GM23338 (cell line): Measurements from ENCODE around the gene SNX10. TPM values are rescaled to one million over a fixed set of nuclear protein-coding genes. Genes with fewer than 3 reads are reported as not detected.

ENCODE experiments used
- ATAC-seq: fragments of 200-7000 bp; cut with Tn5 transposase; 3 replicates; pipeline ENCODE4 v1.9.1; 2020
- DNase-seq: peaks from one replicate; pipeline ENCODE4 v3.0.0-alpha.2; 2015; ENCODE audit warnings: low spot score
- H2AFZ ChIP-seq: fragments of 200-600 bp; sonication (generic); 2 replicates; pipeline ENCODE4 v1.8.0; 2016; ENCODE audit warnings: antibody characterized with exemption, mild to moderate bottlenecking, moderate library complexity
- H3F3A ChIP-seq: fragments of 200-600 bp; sonication (generic); replicated peaks from 2 replicates; pipeline ENCODE4 v1.8.0; 2017; ENCODE audit warnings: antibody characterized with exemption, mixed run types, low read depth
- H3K27ac ChIP-seq: fragments of 200-600 bp; sonication (generic); 2 replicates; pipeline ENCODE4 v1.6.1; 2016; ENCODE audit warnings: low read depth
- H3K27me3 ChIP-seq: fragments of 200-600 bp; sonication (generic); 2 replicates; pipeline ENCODE4 v1.8.0; 2016; ENCODE audit warnings: mild to moderate bottlenecking, mixed run types, moderate library complexity; ENCODE audit not compliant: insufficient read depth
- H3K36me3 ChIP-seq: fragments of 200-600 bp; sonication (generic); 2 replicates; pipeline ENCODE4 v1.8.0; 2016; ENCODE audit warnings: mild to moderate bottlenecking; ENCODE audit not compliant: insufficient read depth
- H3K4me1 ChIP-seq: fragments of 200-600 bp; sonication (generic); 2 replicates; pipeline ENCODE4 v1.8.0; 2016; ENCODE audit warnings: mild to moderate bottlenecking, moderate library complexity; ENCODE audit not compliant: insufficient read depth
- H3K4me2 ChIP-seq: fragments of 200-600 bp; sonication (generic); 2 replicates; pipeline ENCODE4 v1.7.1; 2017; ENCODE audit warnings: mixed run types
- H3K4me3 ChIP-seq: fragments of 200-600 bp; sonication (generic); 2 replicates; pipeline ENCODE4 v1.6.1; 2016; ENCODE audit warnings: mixed run types
- H3K79me2 ChIP-seq: fragments of 200-600 bp; sonication (generic); replicated peaks from 2 replicates; pipeline ENCODE4 v1.8.0; 2017; ENCODE audit warnings: mild to moderate bottlenecking; ENCODE audit not compliant: insufficient read depth
- H3K9me2 ChIP-seq: fragments of 200-600 bp; sonication (generic); 2 replicates; pipeline ENCODE4 v1.8.0; 2017; ENCODE audit not compliant: insufficient read depth
- H4K20me1 ChIP-seq: fragments of 200-600 bp; sonication (generic); replicated peaks from 2 replicates; pipeline ENCODE4 v1.8.0; 2017; ENCODE audit warnings: mild to moderate bottlenecking; ENCODE audit not compliant: insufficient read depth
- H3K27ac Mint-ChIP-seq: 2 replicates; pipeline ENCODE4 v1.8.0; 2020; ENCODE audit warnings: inconsistent platforms, mild to moderate bottlenecking, moderate library complexity, mixed read lengths
- H3K27me3 Mint-ChIP-seq: 3 replicates; pipeline ENCODE4 v1.8.0; 2022; ENCODE audit warnings: low read depth, mild to moderate bottlenecking, moderate library complexity, mixed read lengths, inconsistent platforms; ENCODE audit not compliant: insufficient read depth, poor library complexity
- H3K36me3 Mint-ChIP-seq: 3 replicates; pipeline ENCODE4 v1.8.0; 2021; ENCODE audit warnings: low read depth, mild to moderate bottlenecking, inconsistent platforms, moderate library complexity, mixed read lengths
- H3K4me1 Mint-ChIP-seq: 3 replicates; pipeline ENCODE4 v1.8.0; 2020; ENCODE audit warnings: mild to moderate bottlenecking, inconsistent platforms, mixed read lengths
- H3K4me3 Mint-ChIP-seq: 3 replicates; pipeline ENCODE4 v1.8.0; 2021; ENCODE audit warnings: moderate library complexity, mild to moderate bottlenecking, inconsistent platforms, mixed read lengths
- H3K9me3 Mint-ChIP-seq: 3 replicates; pipeline ENCODE4 v1.8.0; 2020; ENCODE audit warnings: moderate library complexity, mild to moderate bottlenecking, inconsistent platforms, mixed read lengths
- CREB1 ChIP-seq: fragments of 250-450 bp; sonication (Bioruptor Pico); IDR thresholded peaks from 2 replicates; pipeline ENCODE4 v1.5.0; 2020; ENCODE audit warnings: low read depth, mild to moderate bottlenecking, moderate library complexity
- CTCF ChIP-seq, 2 experiments: fragments of 200-600 bp in 1 of 2; sonication (generic) in 1 of 2; conservative IDR thresholded peaks; 2 replicates each; pipeline versions ENCODE4 v1.5.1 to v1.6.1; 2016 to 2017; ENCODE audit warnings: antibody characterized with exemption in 2 of 2, low read depth in 2 of 2, mild to moderate bottlenecking in 2 of 2, moderate library complexity in 1 of 2
- ETS1 ChIP-seq: IDR thresholded peaks from 2 replicates; pipeline ENCODE4 v1.6.1; 2016; ENCODE audit warnings: antibody characterized with exemption
- EZH2 ChIP-seq: fragments of 200-600 bp; sonication (generic); IDR thresholded peaks from one replicate; pipeline ENCODE4 v1.8.0; 2017; ENCODE audit warnings: antibody characterized with exemption, mild to moderate bottlenecking, low read depth; ENCODE audit not compliant: unreplicated experiment
- EZH2phosphoT487 ChIP-seq: fragments of 200-600 bp; sonication (generic); IDR thresholded peaks from one replicate; pipeline ENCODE4 v1.8.1; 2018; ENCODE audit warnings: antibody characterized with exemption; ENCODE audit not compliant: unreplicated experiment
- JUNB ChIP-seq: IDR thresholded peaks from one replicate; pipeline ENCODE4 v1.6.1; 2016; ENCODE audit warnings: antibody characterized with exemption; ENCODE audit not compliant: unreplicated experiment
- NANOG ChIP-seq: IDR thresholded peaks from 2 replicates; pipeline ENCODE4 v1.6.1; 2016; ENCODE audit warnings: antibody characterized with exemption, borderline replicate concordance
- POLR2AphosphoS5 ChIP-seq: IDR thresholded peaks from 2 replicates; pipeline ENCODE4 v1.6.1; 2016; ENCODE audit warnings: antibody characterized with exemption, low read depth
- REST ChIP-seq: IDR thresholded peaks from one replicate; pipeline ENCODE4 v1.6.1; 2018; ENCODE audit warnings: antibody characterized with exemption; ENCODE audit not compliant: unreplicated experiment
- STAT1 ChIP-seq: IDR thresholded peaks from one replicate; pipeline ENCODE4 v1.6.1; 2016; ENCODE audit warnings: antibody characterized with exemption; ENCODE audit not compliant: unreplicated experiment
- ZNF114 ChIP-seq: fragments of 250-450 bp; sonication (Bioruptor Pico); IDR thresholded peaks from 2 replicates; pipeline ENCODE4 v1.5.0; 2020; ENCODE audit warnings: mild to moderate bottlenecking, moderate library complexity
- ZNF331 ChIP-seq: fragments of 250-450 bp; sonication (Bioruptor Pico); IDR thresholded peaks from 2 replicates; pipeline ENCODE4 v1.5.0; 2020; ENCODE audit warnings: low read depth, mild to moderate bottlenecking, moderate library complexity
- polyA plus RNA-seq: library from polyadenylated mRNA; unstranded; fragments of >200 nt; fragmentation: Nextera tagmentation; extraction: Ambion mirVana; gene quantifications from 2 replicates; pipeline ENCODE4 v1.2.1, GENCODE V29; 2016
- total RNA-seq: library from RNA; depleted of rRNA; stranded (reverse); fragments of >200 nt; shearing (Covaris generic); gene quantifications from 2 replicates; pipeline ENCODE4 v1.2.3, GENCODE V29; 2014
- TF ChIP-seq, protein P1 (sequence below): fragments of 250-450 bp; sonication (Bioruptor Pico); IDR thresholded peaks from 2 replicates; pipeline ENCODE4 v1.5.0; 2020; ENCODE audit warnings: mild to moderate bottlenecking, moderate library complexity

The SNX10 gene
- total and polyA plus RNA-seq, 2 experiments from 2014 or later: 15.8 to 17.8 TPM

- no peak overlapping the region for H3K27ac Mint-ChIP-seq
- H3K9me3 Mint-ChIP-seq: peaks cover 38% of the 10 kb centered on the region
- H3K36me3 Mint-ChIP-seq: peaks cover 30% of the 10 kb centered on the region
- Histone ChIP-seq H3K9me2 (no peaks in the 10 kb centered on the region), H3K79me2 (no peaks in the 10 kb centered on the region), H3K27me3 (no peaks in the 10 kb centered on the region), H3K4me2 (no peak overlapping the region), H4K20me1 (no peaks in the 10 kb centered on the region), H3F3A (no peaks in the 10 kb centered on the region), H3K4me1 (peaks cover 3% of the 10 kb centered on the region; the same call in 1 of the 2 replicates), H2AFZ (no peak overlapping the region), H3K27ac (no peak overlapping the region), H3K36me3 (no peaks in the 10 kb centered on the region), H3K4me3 (no peak overlapping the region)
- no peak for ATAC-seq
- H3K4me3 Mint-ChIP-seq: no peak overlapping the region
- no peak for TF ChIP-seq ETS1
- TF ChIP-seq, protein P1, sequence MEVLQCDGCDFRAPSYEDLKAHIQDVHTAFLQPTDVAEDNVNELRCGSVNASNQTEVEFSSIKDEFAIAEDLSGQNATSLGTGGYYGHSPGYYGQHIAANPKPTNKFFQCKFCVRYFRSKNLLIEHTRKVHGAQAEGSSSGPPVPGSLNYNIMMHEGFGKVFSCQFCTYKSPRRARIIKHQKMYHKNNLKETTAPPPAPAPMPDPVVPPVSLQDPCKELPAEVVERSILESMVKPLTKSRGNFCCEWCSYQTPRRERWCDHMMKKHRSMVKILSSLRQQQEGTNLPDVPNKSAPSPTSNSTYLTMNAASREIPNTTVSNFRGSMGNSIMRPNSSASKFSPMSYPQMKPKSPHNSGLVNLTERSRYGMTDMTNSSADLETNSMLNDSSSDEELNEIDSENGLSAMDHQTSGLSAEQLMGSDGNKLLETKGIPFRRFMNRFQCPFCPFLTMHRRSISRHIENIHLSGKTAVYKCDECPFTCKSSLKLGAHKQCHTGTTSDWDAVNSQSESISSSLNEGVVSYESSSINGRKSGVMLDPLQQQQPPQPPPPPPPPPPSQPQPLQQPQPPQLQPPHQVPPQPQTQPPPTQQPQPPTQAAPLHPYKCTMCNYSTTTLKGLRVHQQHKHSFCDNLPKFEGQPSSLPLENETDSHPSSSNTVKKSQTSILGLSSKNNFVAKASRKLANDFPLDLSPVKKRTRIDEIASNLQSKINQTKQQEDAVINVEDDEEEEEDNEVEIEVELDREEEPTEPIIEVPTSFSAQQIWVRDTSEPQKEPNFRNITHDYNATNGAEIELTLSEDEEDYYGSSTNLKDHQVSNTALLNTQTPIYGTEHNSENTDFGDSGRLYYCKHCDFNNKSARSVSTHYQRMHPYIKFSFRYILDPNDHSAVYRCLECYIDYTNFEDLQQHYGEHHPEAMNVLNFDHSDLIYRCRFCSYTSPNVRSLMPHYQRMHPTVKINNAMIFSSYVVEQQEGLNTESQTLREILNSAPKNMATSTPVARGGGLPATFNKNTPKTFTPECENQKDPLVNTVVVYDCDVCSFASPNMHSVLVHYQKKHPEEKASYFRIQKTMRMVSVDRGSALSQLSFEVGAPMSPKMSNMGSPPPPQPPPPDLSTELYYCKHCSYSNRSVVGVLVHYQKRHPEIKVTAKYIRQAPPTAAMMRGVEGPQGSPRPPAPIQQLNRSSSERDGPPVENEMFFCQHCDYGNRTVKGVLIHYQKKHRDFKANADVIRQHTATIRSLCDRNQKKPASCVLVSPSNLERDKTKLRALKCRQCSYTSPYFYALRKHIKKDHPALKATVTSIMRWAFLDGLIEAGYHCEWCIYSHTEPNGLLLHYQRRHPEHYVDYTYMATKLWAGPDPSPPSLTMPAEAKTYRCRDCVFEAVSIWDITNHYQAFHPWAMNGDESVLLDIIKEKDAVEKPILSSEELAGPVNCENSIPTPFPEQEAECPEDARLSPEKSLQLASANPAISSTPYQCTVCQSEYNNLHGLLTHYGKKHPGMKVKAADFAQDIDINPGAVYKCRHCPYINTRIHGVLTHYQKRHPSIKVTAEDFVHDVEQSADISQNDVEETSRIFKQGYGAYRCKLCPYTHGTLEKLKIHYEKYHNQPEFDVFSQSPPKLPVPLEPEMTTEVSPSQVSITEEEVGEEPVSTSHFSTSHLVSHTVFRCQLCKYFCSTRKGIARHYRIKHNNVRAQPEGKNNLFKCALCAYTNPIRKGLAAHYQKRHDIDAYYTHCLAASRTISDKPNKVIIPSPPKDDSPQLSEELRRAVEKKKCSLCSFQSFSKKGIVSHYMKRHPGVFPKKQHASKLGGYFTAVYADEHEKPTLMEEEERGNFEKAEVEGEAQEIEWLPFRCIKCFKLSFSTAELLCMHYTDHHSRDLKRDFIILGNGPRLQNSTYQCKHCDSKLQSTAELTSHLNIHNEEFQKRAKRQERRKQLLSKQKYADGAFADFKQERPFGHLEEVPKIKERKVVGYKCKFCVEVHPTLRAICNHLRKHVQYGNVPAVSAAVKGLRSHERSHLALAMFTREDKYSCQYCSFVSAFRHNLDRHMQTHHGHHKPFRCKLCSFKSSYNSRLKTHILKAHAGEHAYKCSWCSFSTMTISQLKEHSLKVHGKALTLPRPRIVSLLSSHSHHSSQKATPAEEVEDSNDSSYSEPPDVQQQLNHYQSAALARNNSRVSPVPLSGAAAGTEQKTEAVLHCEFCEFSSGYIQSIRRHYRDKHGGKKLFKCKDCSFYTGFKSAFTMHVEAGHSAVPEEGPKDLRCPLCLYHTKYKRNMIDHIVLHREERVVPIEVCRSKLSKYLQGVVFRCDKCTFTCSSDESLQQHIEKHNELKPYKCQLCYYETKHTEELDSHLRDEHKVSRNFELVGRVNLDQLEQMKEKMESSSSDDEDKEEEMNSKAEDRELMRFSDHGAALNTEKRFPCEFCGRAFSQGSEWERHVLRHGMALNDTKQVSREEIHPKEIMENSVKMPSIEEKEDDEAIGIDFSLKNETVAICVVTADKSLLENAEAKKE (CRISPR knock-in tag): no peak
- no peak for TF ChIP-seq EZH2
- no peak for TF ChIP-seq EZH2phosphoT487
- no peak for TF ChIP-seq ZNF331 (CRISPR knock-in tag)
- TF ChIP-seq CTCF (conservative IDR thresholded peaks at IDR 0.05; ENCODE audit: low read depth in 2 of 2): no peak
- TF ChIP-seq POLR2AphosphoS5: no peak
- TF ChIP-seq REST: no peak
- TF ChIP-seq NANOG: no peak
- no peak for TF ChIP-seq ZNF114
- no peak for TF ChIP-seq STAT1
- TF ChIP-seq CREB1 (CRISPR knock-in tag): no peak
- no peak for TF ChIP-seq JUNB
- peaks cover 5% of the 10 kb centered on the region for H3K27me3 Mint-ChIP-seq
- DNase-seq: no peak
- H3K4me1 Mint-ChIP-seq: peaks cover 4% of the 10 kb centered on the region; the same call in 1 of the 3 replicates
These were observed 24.0 kb upstream of the SNX10 start for GRCh38 chr7:26267601-26268166.
